Neuronal stem cell (in vitro differentiated cells): ENCODE measurements around the gene HERC4.

Source experiments
- DNase-seq: peaks from one replicate; pipeline ENCODE4 v3.0.0-alpha.2; 2013; ENCODE audit warnings: low spot score
- H2AFZ ChIP-seq: one replicate; pipeline ENCODE4 v1.6.1; 2013; ENCODE audit warnings: mild to moderate bottlenecking, low read length, inconsistent platforms
- H2AK5ac ChIP-seq: 2 replicates; pipeline ENCODE4 v1.6.1; 2013; ENCODE audit warnings: low read depth, mild to moderate bottlenecking, inconsistent platforms, low read length, moderate library complexity, mixed read lengths
- H2BK120ac ChIP-seq: 2 replicates; pipeline ENCODE4 v1.6.1; 2013; ENCODE audit warnings: low read depth, mild to moderate bottlenecking, inconsistent platforms, low read length, moderate library complexity, mixed read lengths
- H2BK12ac ChIP-seq: one replicate; pipeline ENCODE4 v1.6.1; 2013; ENCODE audit warnings: low read length, inconsistent platforms
- H2BK15ac ChIP-seq: 2 replicates; pipeline ENCODE4 v1.6.1; 2013; ENCODE audit warnings: mild to moderate bottlenecking, low read length, inconsistent platforms, mixed read lengths
- H2BK5ac ChIP-seq: one replicate; pipeline ENCODE4 v1.6.1; 2013; ENCODE audit warnings: inconsistent platforms, mild to moderate bottlenecking, low read length, moderate library complexity
- H3K14ac ChIP-seq: one replicate; pipeline ENCODE4 v1.6.1; 2013; ENCODE audit warnings: low read length, inconsistent platforms
- H3K18ac ChIP-seq: 2 replicates; pipeline ENCODE4 v1.6.1; 2013; ENCODE audit warnings: low read length, inconsistent platforms
- H3K23ac ChIP-seq: 2 replicates; pipeline ENCODE4 v1.6.1; 2013; ENCODE audit warnings: low read depth, mild to moderate bottlenecking, mixed read lengths, low read length, inconsistent platforms; ENCODE audit not compliant: poor library complexity
- H3K27ac ChIP-seq: replicated peaks from 3 replicates; pipeline ENCODE4 v1.5.1; 2013; ENCODE audit warnings: low read length, inconsistent platforms
- H3K27me3 ChIP-seq, 3 experiments: 2 replicates each; pipeline ENCODE4 v1.6.1; 2013; ENCODE audit warnings: low read length in 3 of 3, mild to moderate bottlenecking in 2 of 3, inconsistent platforms in 1 of 3, low read depth in 1 of 3, mixed read lengths in 1 of 3, moderate library complexity in 1 of 3; ENCODE audit not compliant: control insufficient read depth in 3 of 3, insufficient read depth in 3 of 3
- H3K36me3 ChIP-seq, 2 donors: replicated peaks in 1 of 2; 2 replicates each; pipeline ENCODE4 v1.6.1; 2013; ENCODE audit warnings: low read length in 2 of 2; ENCODE audit not compliant: control insufficient read depth in 2 of 2, insufficient read depth in 2 of 2
- H3K4ac ChIP-seq: 2 replicates; pipeline ENCODE4 v1.6.1; 2013; ENCODE audit warnings: inconsistent platforms, mild to moderate bottlenecking, low read length, moderate library complexity
- H3K4me1 ChIP-seq, 2 donors: 1 replicate in 1 of 2; 2 replicates in 1 of 2; pipeline ENCODE4 v1.6.1; 2013; ENCODE audit warnings: low read length in 2 of 2, low read depth in 1 of 2; ENCODE audit not compliant: control insufficient read depth in 2 of 2, insufficient read depth in 1 of 2
- H3K4me2 ChIP-seq: one replicate; pipeline ENCODE4 v1.6.1; 2013; ENCODE audit warnings: mild to moderate bottlenecking, low read length, inconsistent platforms; ENCODE audit not compliant: insufficient read depth, poor library complexity, severe bottlenecking
- H3K4me3 ChIP-seq, 2 donors: 2 replicates each; pipeline ENCODE4 v1.5.1; 2013; ENCODE audit warnings: low read length in 2 of 2, mild to moderate bottlenecking in 2 of 2, inconsistent platforms in 1 of 2, moderate library complexity in 1 of 2
- H3K79me1 ChIP-seq: one replicate; pipeline ENCODE4 v1.6.1; 2013; ENCODE audit warnings: low read depth, mild to moderate bottlenecking, inconsistent platforms, low read length, moderate library complexity
- H3K9ac ChIP-seq: one replicate; pipeline ENCODE4 v1.6.1; 2013; ENCODE audit warnings: mild to moderate bottlenecking, low read depth, low read length, inconsistent platforms; ENCODE audit not compliant: poor library complexity
- H3K9me3 ChIP-seq, 2 donors: replicated peaks in 1 of 2; 2 replicates each; pipeline versions ENCODE3 to v1.6.1; 2013; ENCODE audit warnings: low read length in 2 of 2, mild to moderate bottlenecking in 2 of 2, inconsistent platforms in 1 of 2, low read depth in 1 of 2, mixed read lengths in 1 of 2, moderate library complexity in 1 of 2; ENCODE audit not compliant: control insufficient read depth in 2 of 2, insufficient read depth in 1 of 2
- H4K8ac ChIP-seq: one replicate; pipeline ENCODE4 v1.6.1; 2013; ENCODE audit warnings: low read depth, mild to moderate bottlenecking, inconsistent platforms, low read length, moderate library complexity
- H4K91ac ChIP-seq: one replicate; pipeline ENCODE4 v1.6.1; 2013; ENCODE audit warnings: low read length, low read depth, mild to moderate bottlenecking, inconsistent platforms; ENCODE audit not compliant: poor library complexity
- WGBS, 2 donors: extraction: QIAGEN DNeasy Blood & Tissue Kit; methylation state at CpG; one replicate each; pipeline ENCODE4 v1.1.7; 2013; ENCODE audit warnings: missing lambda C conversion rate in 2 of 2, mixed read lengths in 1 of 2; ENCODE audit not compliant: insufficient read length in 2 of 2, insufficient replicate concordance in 1 of 2; ENCODE audit errors: extremely low coverage in 2 of 2; 5-methylcytosine and 5-hydroxymethylcytosine counted together

HERC4 gene

GRCh38 chr10:67943917-67944316, 131.2 kb downstream of the HERC4 start:
- Histone ChIP-seq H3K4ac (no peak overlapping the region), H3K36me3 (peaks cover 2 to 31% of the 10 kb centered on the region in 2 donors), H3K23ac (no peak overlapping the region), H2BK12ac (no peak overlapping the region), H3K9me3 (no peaks in the 10 kb centered on the region), H3K14ac (no peak overlapping the region), H4K91ac (no peak overlapping the region), H3K4me2 (no peak overlapping the region), H3K9ac (no peak overlapping the region), H3K27ac (no peak overlapping the region), H3K4me3 (no peak overlapping the region), H2BK5ac (no peak overlapping the region), H3K79me1 (no peaks in the 10 kb centered on the region), H4K8ac (no peak overlapping the region), H2BK15ac (no peak overlapping the region), H3K4me1 (peaks cover 0 to 2% of the 10 kb centered on the region in 2 donors), H3K18ac (peak overlapping the region; percentile 48), H3K27me3 (no peaks in the 10 kb centered on the region), H2AK5ac (no peak overlapping the region), H2AFZ (no peak overlapping the region), H2BK120ac (no peak overlapping the region)
- no CpG with 5 or more reads among the region's 2 CpGs for WGBS, 2 donors
- no peak for DNase-seq

GRCh38 chr10:67936416-67936815, 138.7 kb downstream of the HERC4 start:
- Histone ChIP-seq H3K14ac (no peak overlapping the region), H3K27me3 (no peaks in the 10 kb centered on the region), H3K27ac (no peak overlapping the region), H2AK5ac (no peak overlapping the region), H4K91ac (no peak overlapping the region), H3K4ac (no peak overlapping the region), H3K18ac (no peak overlapping the region), H2BK5ac (no peak overlapping the region), H2BK12ac (no peak overlapping the region), H3K36me3 (peaks cover 2 to 46% of the 10 kb centered on the region in 2 donors), H3K79me1 (no peaks in the 10 kb centered on the region), H4K8ac (no peak overlapping the region), H2BK120ac (no peak overlapping the region), H3K4me2 (no peak overlapping the region), H2BK15ac (no peak overlapping the region), H3K23ac (no peak overlapping the region), H3K9ac (no peak overlapping the region), H3K4me3 (no peak overlapping the region), H3K9me3 (no peaks in the 10 kb centered on the region), H2AFZ (no peak overlapping the region), H3K4me1 (no peaks in the 10 kb centered on the region)
- no peak for DNase-seq
- no CpG with 5 or more reads among the region's 1 CpG for WGBS, 2 donors

DNA sequence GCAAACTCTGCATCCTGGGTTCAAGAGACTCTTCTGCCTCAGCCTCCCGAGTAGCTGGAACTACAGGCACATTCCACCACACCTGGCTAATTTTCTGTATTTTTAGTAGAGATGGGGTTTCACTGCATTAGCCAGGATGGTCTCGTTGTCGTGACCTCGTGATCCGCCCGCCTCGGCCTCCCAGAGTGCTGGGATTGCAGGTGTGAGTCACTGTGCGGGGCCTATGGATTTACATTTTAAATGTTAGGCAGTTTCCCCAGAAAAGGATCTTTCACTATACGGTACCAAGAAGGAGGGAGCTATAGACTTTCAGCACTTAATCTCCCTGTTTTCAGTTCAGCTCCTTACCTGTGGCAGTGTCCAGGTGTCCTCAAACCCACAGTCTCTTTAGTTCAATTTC, 139.9 kb downstream of the HERC4 start:
- H3K9me3 ChIP-seq: no peaks in the 10 kb centered on the region
- H3K27ac ChIP-seq: no peak overlapping the region
- H4K91ac ChIP-seq: no peak overlapping the region
- H2AFZ ChIP-seq: no peak overlapping the region
- no peak overlapping the region for H3K9ac ChIP-seq
- WGBS, 2 donors: no CpG with 5 or more reads among the region's 9 CpGs
- H3K4ac ChIP-seq: no peak overlapping the region
- no peak overlapping the region for H2BK5ac ChIP-seq
- no peak overlapping the region for H3K4me3 ChIP-seq
- H3K79me1 ChIP-seq: no peaks in the 10 kb centered on the region
- H3K4me2 ChIP-seq: no peak overlapping the region
- DNase-seq: no peak
- H3K36me3 ChIP-seq: peaks cover 2 to 57% of the 10 kb centered on the region in 2 donors
- no peak overlapping the region for H4K8ac ChIP-seq
- no peak overlapping the region for H2BK15ac ChIP-seq
- no peaks in the 10 kb centered on the region for H3K27me3 ChIP-seq
- H3K4me1 ChIP-seq: no peaks in the 10 kb centered on the region
- no peak overlapping the region for H2AK5ac ChIP-seq
- H3K14ac ChIP-seq: no peak overlapping the region
- no peak overlapping the region for H2BK120ac ChIP-seq
- H3K23ac ChIP-seq: no peak overlapping the region
- H3K18ac ChIP-seq: no peak overlapping the region
- no peak overlapping the region for H2BK12ac ChIP-seq

- H3K9ac ChIP-seq: no peak overlapping the region
- no peak for DNase-seq
Observed at GRCh38 chr10:67934336-67934735, 140.7 kb downstream of the HERC4 start.

More at GRCh38 chr10:67934336-67934735, 140.7 kb downstream of the HERC4 start:
- no peak overlapping the region for H3K14ac ChIP-seq
- no peak overlapping the region for H3K18ac ChIP-seq
- H2AK5ac ChIP-seq: no peak overlapping the region
- H2BK12ac ChIP-seq: no peak overlapping the region
- no peak overlapping the region for H2BK120ac ChIP-seq
- no peaks in the 10 kb centered on the region for H3K9me3 ChIP-seq
- no peaks in the 10 kb centered on the region for H3K79me1 ChIP-seq
- H2BK5ac ChIP-seq: no peak overlapping the region
- H2BK15ac ChIP-seq: no peak overlapping the region
- H3K4me1 ChIP-seq: no peaks in the 10 kb centered on the region
- no peak overlapping the region for H3K4ac ChIP-seq
- no peak overlapping the region for H3K27ac ChIP-seq
- H3K4me2 ChIP-seq: no peak overlapping the region
- H3K27me3 ChIP-seq: no peaks in the 10 kb centered on the region
- no CpG with 5 or more reads among the region's 1 CpG for WGBS, 2 donors
- no peak overlapping the region for H3K4me3 ChIP-seq
- no peak overlapping the region for H3K23ac ChIP-seq
- H4K91ac ChIP-seq: no peak overlapping the region
- H3K36me3 ChIP-seq: peaks cover 2 to 58% of the 10 kb centered on the region in 2 donors
- no peak overlapping the region for H2AFZ ChIP-seq
- H4K8ac ChIP-seq: no peak overlapping the region
